Measurements from ENCODE around the gene RRAS2.

The RRAS2 gene

DNA sequence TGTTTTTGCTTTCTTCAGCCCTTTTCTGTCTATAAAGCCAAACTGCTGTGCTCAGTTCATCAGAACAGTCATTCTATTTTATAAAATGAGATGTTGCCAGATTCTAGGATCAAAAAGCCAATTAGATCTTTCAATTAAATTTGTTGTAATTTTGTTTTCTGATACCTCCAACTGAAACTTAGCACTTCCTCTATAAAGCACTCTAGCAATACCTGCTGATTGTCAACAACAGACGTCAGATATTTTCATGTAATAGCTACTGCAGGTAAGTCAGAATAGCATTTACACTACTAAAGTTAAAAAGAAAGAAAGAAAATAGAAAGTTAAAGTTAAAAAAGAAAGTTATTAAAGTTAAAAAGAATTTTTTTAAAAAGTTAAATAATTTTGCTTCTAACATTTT lies 19.6 kb downstream of the RRAS2 start:
- no peak for TF ChIP-seq CTCF (IDR thresholded peaks at IDR 0.05; ENCODE audit: borderline replicate concordance, insufficient read depth, low read depth, low read length)
- no peak overlapping the region for H3K4me3 ChIP-seq (ENCODE audit: low read depth, low read length)

- H3K4me3 ChIP-seq (ENCODE audit: low read depth, low read length): no peak overlapping the region
- no peak for TF ChIP-seq CTCF (IDR thresholded peaks at IDR 0.05; ENCODE audit: borderline replicate concordance, insufficient read depth, low read depth, low read length)
Observed at GRCh38 chr11:14336507-14337503, 22.2 kb downstream of the RRAS2 start.

DNA sequence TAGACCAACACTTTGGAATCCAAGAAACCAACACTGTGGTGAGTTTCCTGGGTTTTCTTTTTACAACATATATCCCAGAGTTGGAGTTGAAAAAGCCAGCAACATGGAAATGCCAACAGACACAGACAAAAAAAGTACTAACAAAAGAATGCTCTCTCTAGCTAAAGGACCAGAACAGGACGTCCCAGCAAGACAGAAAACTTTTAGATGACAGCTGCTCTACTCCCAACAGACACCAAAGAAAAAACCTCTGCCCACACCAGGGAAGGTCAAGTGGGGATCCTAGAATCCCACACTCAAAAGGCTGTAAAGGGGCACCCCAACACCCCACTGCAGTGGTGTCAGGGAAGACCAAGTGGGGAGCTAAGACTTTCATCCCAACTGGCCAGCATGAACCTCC lies 23.3 kb downstream of the RRAS2 start:
- H3K4me3 ChIP-seq (ENCODE audit: low read depth, low read length): no peak overlapping the region

GRCh38 chr11:14334893-14335292 lies 24.1 kb downstream of the RRAS2 start:
- TF ChIP-seq CTCF (IDR thresholded peaks at IDR 0.05; ENCODE audit: borderline replicate concordance, insufficient read depth, low read depth, low read length): no peak
- no peak overlapping the region for H3K4me3 ChIP-seq (ENCODE audit: low read depth, low read length)

More for the DNA sequence above, 23.3 kb downstream of the RRAS2 start:
- no peak for TF ChIP-seq CTCF (IDR thresholded peaks at IDR 0.05; ENCODE audit: borderline replicate concordance, insufficient read depth, low read depth, low read length)

- TF ChIP-seq CTCF (IDR thresholded peaks at IDR 0.05; ENCODE audit: borderline replicate concordance, insufficient read depth, low read depth, low read length): no peak
- H3K4me3 ChIP-seq (ENCODE audit: low read depth, low read length): no peak overlapping the region
Observed at GRCh38 chr11:14334192-14334591, 24.8 kb downstream of the RRAS2 start.

DNA sequence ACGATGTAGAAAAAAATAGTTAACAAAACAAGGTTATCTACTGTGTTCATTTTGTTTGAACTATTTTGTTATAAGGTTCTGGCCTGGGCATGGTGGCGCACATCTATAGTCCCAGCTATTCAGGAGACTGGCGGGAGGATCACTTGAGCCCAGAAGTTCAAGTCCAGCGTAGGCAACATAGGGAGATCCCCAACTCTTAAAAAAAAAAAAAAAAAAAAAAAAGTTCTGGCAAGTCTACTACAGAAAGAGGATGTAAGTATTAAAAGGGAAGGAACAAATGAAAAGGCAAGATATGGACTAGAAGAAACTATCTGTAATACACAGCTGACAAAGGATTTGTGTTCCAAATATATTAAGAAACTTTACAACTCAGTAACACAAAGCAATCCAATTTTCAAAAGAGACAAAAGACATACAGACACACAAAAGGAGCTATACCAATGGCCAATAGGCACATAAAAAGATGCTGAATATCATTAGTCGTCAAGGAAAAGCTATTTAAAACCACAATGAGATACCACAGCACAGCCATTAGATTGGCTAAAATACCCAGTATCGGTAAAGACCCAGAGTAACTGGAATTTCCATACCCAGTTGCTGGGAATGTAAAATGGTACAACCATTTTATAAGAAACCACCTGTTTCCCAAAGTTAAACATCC lies 27.4 kb downstream of the RRAS2 start:
- no peak for TF ChIP-seq CTCF (IDR thresholded peaks at IDR 0.05; ENCODE audit: borderline replicate concordance, insufficient read depth, low read depth, low read length)
- no peak overlapping the region for H3K4me3 ChIP-seq (ENCODE audit: low read depth, low read length)

Data from GM12875 (cell line).